Peyer's patch (tissue), 4 donors: ENCODE measurements around the gene ZNF516. TPM values are rescaled to one million over a fixed set of nuclear protein-coding genes. Genes with fewer than 3 reads are reported as not detected.

Experiments used
- DNase-seq, 3 donors: peaks; one replicate each; pipeline ENCODE4 v3.0.0-alpha.2; 2017 to 2019
- H3K27ac ChIP-seq, 4 donors: fragments of 200-600 bp; sonication (generic); one replicate each; pipeline ENCODE4 v1.5.1; 2016 to 2019
- H3K27me3 ChIP-seq, 2 donors: fragments of 200-600 bp; sonication (generic); one replicate each; pipeline ENCODE4 v1.5.1; 2019
- H3K36me3 ChIP-seq, 3 donors: fragments of 200-600 bp; sonication (generic); one replicate each; pipeline ENCODE4 v1.5.1; 2016 to 2019
- H3K4me1 ChIP-seq, 4 donors: fragments of 200-600 bp; sonication (generic); one replicate each; pipeline ENCODE4 v1.5.1; 2016 to 2019
- H3K4me3 ChIP-seq, 4 donors: fragments of 200-600 bp; sonication (generic); 1 replicate in 3 of 4; 2 replicates in 1 of 4; pipeline ENCODE4 v1.5.1; 2016 to 2019; ENCODE audit warnings: mild to moderate bottlenecking in 1 of 4
- H3K9me3 ChIP-seq, 4 donors: fragments of 200-600 bp; sonication (generic); one replicate each; pipeline ENCODE4 v1.5.1; 2016 to 2019; ENCODE audit warnings: mild to moderate bottlenecking in 1 of 4
- POLR2A ChIP-seq, 2 donors: fragments of 450-650 bp; IDR thresholded peaks; one replicate each; pipeline ENCODE4 v1.5.1; 2017; ENCODE audit warnings: antibody characterized with exemption in 2 of 2, mild to moderate bottlenecking in 2 of 2, moderate library complexity in 2 of 2
- total RNA-seq, 4 donors: library from RNA; depleted of rRNA; stranded (reverse); fragments of >200 nt; gene quantifications; one replicate each; pipeline ENCODE4 v1.1.0, GENCODE V29; 2016
- TF ChIP-seq, protein P1 (sequence below), 6 experiments: fragments of 450-650 bp in 4 of 6; fragments of 200-600 bp in 2 of 6; sonication (generic) in 1 of 6; IDR thresholded peaks; one replicate each; pipeline ENCODE4 v1.5.1; 2017 to 2019; ENCODE audit warnings: antibody characterized with exemption in 6 of 6, mild to moderate bottlenecking in 3 of 6, moderate library complexity in 1 of 6

ZNF516 gene
- total RNA-seq, 4 donors from 2014 or later, result 19.8 to 39.6 (median 25.7) TPM

DNA sequence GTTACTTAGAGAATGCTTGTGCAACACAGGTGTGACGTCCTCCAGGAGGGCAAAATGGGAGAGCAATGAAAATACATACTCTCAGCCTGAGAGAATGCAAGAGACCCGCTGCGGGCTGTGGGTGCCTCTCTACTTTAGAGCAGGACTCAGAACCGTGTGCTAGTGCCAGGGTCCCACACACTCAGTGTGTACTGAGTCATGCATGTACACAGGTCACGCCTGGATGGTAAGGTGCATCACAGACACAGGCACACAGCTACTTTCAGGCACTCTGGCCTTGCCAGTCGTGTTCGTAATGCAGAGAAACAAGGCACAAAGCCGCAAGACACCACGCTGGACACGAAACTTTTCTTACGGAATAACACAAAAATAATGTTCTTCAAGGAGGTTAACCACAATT lies 125.3 kb downstream of the ZNF516 start:
- Histone ChIP-seq H3K9me3 (no peaks in the 10 kb centered on the region), H3K4me1 (no peaks in the 10 kb centered on the region), H3K36me3 (peaks cover 0 to 33% (median 0%) of the 10 kb centered on the region in 3 donors), H3K4me3 (no peak overlapping the region), H3K27ac (no peak overlapping the region), H3K27me3 (no peaks in the 10 kb centered on the region)
- peak in 1 of 3 donors; percentile 26 for DNase-seq
- TF ChIP-seq, protein P1, sequence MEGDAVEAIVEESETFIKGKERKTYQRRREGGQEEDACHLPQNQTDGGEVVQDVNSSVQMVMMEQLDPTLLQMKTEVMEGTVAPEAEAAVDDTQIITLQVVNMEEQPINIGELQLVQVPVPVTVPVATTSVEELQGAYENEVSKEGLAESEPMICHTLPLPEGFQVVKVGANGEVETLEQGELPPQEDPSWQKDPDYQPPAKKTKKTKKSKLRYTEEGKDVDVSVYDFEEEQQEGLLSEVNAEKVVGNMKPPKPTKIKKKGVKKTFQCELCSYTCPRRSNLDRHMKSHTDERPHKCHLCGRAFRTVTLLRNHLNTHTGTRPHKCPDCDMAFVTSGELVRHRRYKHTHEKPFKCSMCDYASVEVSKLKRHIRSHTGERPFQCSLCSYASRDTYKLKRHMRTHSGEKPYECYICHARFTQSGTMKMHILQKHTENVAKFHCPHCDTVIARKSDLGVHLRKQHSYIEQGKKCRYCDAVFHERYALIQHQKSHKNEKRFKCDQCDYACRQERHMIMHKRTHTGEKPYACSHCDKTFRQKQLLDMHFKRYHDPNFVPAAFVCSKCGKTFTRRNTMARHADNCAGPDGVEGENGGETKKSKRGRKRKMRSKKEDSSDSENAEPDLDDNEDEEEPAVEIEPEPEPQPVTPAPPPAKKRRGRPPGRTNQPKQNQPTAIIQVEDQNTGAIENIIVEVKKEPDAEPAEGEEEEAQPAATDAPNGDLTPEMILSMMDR (IDR thresholded peaks at IDR 0.05), result no peak
- TF ChIP-seq POLR2A (IDR thresholded peaks at IDR 0.05), result no peak

DNA sequence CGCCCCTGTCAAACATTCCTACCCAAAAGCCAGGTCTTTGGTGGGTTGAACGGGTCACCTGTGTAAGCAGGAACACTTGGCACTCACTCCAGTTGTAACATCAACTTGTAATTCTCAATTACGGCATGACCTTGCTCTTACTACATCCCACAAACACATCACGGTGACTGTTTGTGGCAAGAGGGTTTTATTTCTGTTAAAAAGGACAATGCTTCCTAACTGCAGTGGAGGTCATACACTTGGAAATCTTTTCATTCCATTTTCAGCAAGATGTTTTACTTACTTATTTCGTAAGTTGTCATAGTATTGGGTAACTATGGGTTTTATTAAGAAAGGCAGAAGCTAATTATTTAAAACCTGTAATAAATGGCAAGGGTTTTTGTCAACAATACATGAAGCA lies 126.1 kb downstream of the ZNF516 start:
- TF ChIP-seq POLR2A (IDR thresholded peaks at IDR 0.05), result no peak
- TF ChIP-seq, protein P1 (IDR thresholded peaks at IDR 0.05), result no peak
- DNase-seq, result no peak
- Histone ChIP-seq H3K4me3 (no peak overlapping the region), H3K4me1 (no peaks in the 10 kb centered on the region), H3K36me3 (peaks cover 0 to 33% (median 0%) of the 10 kb centered on the region in 3 donors), H3K27ac (no peak overlapping the region), H3K9me3 (no peaks in the 10 kb centered on the region), H3K27me3 (no peaks in the 10 kb centered on the region)

DNA sequence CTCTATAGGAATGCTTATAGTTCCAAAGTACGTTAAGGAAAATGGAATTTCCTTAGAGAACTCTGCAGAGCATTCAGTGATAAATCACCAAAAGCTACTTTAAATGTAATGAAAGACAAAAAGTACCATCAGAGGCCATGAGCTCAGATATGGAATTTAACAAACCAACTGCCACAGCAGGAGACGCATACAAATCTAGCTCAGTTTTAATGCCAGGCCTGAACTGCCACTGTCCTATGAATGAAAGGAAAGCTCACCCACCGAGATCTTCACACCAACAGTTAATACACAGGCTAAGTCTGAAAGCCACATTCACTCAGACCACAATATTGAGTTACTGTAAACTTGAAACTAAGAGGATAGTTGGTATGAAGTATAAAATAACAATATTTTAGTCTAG lies 126.8 kb downstream of the ZNF516 start:
- H3K4me3 ChIP-seq, result no peak overlapping the region
- peaks cover 0 to 33% (median 0%) of the 10 kb centered on the region in 3 donors for H3K36me3 ChIP-seq
- H3K4me1 ChIP-seq, result no peaks in the 10 kb centered on the region
- H3K27me3 ChIP-seq, result no peaks in the 10 kb centered on the region
- no peak for DNase-seq
- no peak overlapping the region for H3K27ac ChIP-seq
- H3K9me3 ChIP-seq, result no peaks in the 10 kb centered on the region
- TF ChIP-seq POLR2A (IDR thresholded peaks at IDR 0.05), result no peak
- TF ChIP-seq, protein P1 (IDR thresholded peaks at IDR 0.05), result no peak

DNA sequence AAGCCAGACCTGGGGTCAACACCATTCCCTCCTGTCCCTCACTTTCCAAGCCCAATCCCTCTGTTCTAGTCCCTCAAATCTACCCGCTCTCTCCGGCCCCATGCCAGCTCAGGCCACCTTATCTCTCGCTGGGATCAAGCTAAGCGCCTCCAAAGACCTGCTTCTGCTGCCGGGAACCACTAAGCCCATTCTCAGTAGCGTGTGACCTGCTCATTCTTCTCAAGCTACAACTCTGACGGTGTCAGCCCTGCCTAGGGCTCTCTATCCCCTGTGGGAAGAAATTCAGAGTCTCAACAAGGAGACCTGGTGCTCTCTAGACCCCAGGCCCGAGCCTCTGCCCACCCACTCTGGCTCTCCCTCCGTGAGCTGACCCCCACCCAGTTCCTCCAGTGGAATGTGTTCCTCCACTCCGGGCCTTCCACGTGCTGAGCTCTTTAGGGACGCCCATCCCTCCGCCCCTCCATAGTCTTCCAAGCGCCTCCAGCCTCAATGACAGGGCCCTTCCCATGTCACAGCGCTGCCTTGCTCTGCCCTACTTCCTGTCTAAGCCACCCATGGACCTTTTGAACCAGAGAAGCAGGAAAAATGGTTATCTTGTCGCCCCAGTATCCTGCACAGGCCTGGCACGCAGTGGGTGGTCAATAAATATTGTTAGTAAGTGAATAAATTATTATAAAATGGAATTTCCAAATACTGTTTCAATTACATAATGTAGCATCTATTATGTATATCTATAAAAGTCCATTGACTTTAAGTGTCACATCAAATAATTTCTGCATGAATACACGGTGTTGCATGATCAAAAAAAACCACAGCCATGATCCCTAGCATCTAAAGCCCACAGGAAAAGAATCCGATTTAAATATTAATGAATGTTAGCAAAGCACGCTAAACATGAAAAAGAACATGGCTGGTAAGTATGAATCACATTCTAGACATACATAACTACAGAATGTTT lies 127.6 kb downstream of the ZNF516 start:
- peaks cover 0 to 33% (median 0%) of the 10 kb centered on the region in 3 donors for H3K36me3 ChIP-seq
- DNase-seq, result peak in 1 of 3 donors; percentile 27

DNA sequence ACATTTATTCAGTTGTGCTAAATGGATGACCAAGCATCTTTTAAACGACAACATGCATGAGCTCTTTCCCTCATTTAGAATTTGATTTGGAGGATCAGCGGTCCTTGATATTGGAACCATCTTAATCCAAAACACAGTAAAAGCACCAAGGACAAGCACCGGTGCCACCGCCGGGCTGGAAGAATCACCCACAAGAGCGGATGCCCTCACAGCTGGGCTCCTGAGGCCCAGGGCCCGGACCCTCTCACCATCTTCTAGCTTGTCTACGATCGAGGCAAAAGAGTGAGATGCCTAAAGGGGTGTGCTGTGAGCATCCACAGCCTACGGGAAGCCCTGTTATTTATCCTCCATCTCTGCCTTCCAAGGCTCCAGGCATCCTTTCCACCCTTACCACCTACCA lies 129.5 kb downstream of the ZNF516 start:
- TF ChIP-seq POLR2A (IDR thresholded peaks at IDR 0.05), result no peak
- TF ChIP-seq, protein P1 (IDR thresholded peaks at IDR 0.05), result no peak
- Histone ChIP-seq H3K27me3 (no peaks in the 10 kb centered on the region), H3K4me3 (no peak overlapping the region), H3K36me3 (peaks cover 0 to 33% (median 0%) of the 10 kb centered on the region in 3 donors), H3K9me3 (no peaks in the 10 kb centered on the region), H3K4me1 (no peaks in the 10 kb centered on the region), H3K27ac (no peak overlapping the region)
- DNase-seq, result peak in 1 of 3 donors; percentile 33

More for the DNA sequence above, 127.6 kb downstream of the ZNF516 start:
- Histone ChIP-seq H3K4me1 (no peaks in the 10 kb centered on the region), H3K27me3 (no peaks in the 10 kb centered on the region), H3K9me3 (no peaks in the 10 kb centered on the region), H3K4me3 (no peak overlapping the region), H3K27ac (no peak overlapping the region)
- no peak for TF ChIP-seq POLR2A (IDR thresholded peaks at IDR 0.05)
- TF ChIP-seq, protein P1 (IDR thresholded peaks at IDR 0.05), result no peak
